GM21526 (cell line): ENCODE results near the gene RBM44.
"Not testable (repeated sequence)": the region's sequence is repeated elsewhere in the genome, so short reads cannot be mapped to it uniquely, and the experiment has no call there.

Experiments
- ATAC-seq: cut with Tn5 transposase; IDR thresholded peaks from one replicate; pipeline ENCODE4 v1.9.1; 2021; ENCODE audit warnings: moderate library complexity; ENCODE audit not compliant: unreplicated experiment, low FRiP score

The RBM44 gene, protein sequence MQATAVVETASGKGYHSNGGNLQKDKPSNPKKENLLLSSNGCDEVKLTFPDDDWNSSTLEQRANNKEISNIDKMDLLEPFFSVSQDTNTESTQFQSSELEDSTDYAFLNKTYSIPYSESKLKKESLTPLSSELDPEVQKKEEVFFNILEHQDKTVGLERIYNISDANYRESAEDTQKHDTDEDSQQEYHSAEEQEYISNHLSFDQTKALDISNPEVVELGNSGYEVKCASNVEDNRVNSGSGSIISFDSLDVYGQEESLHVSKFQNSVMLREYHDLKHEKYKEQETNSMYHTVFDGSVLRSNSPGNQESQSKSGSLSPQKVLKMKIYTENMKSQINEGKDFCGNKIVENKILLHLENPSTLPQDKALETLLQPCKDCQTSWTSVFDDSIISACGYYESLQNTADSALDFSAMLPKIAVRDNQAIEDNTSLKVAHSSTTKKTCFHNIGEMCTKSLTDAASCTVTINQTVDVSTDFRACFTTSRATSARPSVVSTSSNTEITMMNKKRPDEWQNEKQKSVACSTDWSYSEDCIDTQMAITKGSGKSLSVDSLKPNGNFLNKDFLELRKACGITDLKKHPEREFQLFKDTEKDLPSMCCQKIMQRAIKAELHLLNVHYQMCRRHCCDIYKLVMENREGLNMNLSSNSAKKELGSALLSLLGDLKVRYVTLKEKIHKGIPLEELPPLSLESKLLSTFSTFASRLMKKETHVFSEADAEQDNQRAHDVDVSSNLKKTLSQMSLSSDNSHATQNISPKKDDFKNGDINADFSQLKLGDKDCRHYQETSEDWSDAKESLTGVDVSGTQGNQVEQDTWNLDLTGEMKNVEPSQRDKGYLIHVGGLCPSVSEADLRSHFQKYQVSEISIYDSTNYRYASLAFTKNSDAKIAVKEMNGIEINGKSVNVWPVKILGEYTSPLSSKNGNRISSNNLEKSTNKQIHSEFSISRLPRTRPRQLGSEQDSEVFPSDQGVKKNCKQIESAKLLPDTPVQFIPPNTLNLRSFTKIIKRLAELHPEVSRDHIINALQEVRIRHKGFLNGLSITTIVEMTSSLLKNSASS

DNA sequence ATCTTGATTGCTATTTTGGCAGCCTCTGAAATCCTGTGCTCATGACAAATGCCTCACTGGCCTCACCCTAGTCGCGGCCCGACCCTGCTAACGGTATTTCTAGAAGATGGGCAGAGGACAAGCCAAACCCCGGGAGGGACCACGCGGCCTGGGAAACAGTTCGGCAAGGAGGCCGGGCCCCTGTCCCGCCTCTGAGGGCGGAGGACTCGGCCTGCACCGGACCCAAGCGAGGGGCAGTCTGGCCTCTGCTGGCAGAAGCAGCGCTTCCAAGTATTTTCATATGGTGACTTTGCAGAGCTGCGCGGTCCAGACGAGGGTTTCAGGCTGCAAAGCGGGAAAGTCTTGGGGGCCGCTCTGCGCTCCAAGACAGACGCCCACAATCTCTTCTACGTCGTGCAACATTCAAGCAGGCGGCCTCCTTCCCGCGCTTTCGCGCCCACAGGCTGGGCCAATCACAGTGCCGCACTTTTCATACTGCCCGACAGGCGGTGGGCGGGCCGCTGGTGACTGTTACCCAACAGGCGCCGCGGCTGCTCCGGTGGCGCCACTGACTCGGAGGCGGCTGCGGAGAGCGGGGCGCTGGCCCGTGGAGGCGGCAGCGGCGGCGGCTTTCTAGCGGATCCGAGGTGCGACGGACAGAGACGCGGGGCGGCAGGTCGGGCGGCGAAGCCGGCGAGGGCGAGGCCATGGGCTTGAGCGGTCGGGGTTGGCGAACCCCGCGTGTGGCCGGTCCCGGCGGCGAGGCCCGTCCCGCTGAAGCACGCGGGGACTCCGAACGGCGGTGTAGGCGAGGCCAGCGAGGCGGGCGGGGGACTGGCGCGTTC lies at the start of gene RBM44:
Gene RBM44, plus strand, starts transcription at position 544 of the 824 bp plus-strand sequence. CDS start 14,831 bp downstream, outside the sequence.
- no peak for ATAC-seq

DNA sequence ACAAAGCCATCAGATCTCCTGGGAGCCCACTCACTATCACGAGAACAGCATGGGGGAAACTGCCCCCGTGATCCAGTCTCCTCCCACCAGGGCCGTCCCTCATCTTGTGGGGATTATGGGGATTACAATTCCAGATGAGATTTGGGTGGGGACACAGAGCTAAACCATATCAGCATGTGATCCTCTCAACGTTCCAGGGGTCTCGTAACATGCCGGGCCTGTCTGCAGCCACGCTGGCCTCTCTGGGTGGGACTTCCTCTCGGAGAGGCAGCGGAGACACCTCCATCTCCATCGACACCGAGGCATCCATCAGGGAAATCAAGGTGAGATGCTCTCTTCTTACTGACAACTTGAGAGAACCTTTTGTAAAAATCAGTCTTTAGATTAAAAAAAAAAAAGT lies 49.6 kb upstream of the RBM44 start:
- ATAC-seq, result no peak

DNA sequence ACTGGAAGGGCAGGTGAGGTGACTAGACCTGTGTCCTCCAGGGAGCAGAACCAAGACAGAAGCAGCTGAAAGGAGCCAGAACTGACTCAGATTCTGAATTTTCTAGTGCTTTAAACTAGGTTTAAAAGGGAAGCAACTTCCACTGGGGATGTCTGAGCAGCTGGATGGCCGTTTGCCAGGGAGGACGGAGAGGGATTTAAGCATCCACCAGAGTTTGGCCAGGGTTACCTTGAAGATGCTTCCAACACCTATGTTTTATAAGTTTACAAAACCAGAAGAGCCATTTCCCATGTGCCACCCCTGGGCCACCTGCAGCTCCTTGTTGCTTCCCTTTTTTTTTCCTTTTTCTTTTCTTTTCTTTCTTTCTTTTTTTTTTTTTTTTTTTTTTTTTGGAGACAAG lies 48.6 kb upstream of the RBM44 start:
- ATAC-seq, result no peak

DNA sequence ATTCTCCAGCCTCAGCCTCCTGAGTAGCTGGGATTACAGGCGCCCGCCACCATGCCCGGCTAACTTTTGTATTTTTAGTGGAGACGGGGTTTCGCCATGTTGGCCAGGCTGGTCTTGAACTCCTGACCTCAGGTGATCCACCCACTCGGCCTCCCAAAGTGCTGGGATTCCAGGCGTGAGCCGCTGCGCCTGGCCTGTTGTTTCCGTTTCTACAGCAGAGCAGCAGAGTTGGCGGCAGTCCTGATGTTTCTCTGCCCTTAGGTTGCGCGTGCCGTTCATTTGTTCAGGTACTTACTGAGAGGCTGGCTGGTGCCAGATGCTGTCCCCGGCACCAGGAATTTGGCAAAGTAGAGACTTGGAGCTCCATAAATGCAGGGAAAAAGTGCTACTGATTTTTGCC lies 48.1 kb upstream of the RBM44 start:
- not testable (repeated sequence) for ATAC-seq

DNA sequence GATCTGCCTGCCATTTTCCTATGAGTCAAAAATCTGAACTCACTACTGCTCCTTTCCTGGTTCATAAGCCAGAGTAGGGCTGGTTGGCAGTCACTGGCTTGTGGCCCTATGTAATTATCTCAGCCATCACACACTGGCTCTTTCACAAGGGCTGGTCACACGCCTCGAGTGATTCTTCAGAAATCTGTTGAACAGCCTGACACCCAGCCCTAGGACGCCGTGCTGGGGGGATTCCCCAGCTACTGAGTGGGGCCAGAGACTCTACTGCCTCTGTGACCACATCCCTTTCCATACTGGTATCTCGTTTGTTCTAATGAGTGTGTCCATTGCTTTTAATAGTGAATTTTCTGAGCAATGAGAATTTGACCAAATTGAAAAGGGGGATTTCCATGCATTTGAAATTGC lies 45.8 kb upstream of the RBM44 start:
- peak; percentile 88 for ATAC-seq

DNA sequence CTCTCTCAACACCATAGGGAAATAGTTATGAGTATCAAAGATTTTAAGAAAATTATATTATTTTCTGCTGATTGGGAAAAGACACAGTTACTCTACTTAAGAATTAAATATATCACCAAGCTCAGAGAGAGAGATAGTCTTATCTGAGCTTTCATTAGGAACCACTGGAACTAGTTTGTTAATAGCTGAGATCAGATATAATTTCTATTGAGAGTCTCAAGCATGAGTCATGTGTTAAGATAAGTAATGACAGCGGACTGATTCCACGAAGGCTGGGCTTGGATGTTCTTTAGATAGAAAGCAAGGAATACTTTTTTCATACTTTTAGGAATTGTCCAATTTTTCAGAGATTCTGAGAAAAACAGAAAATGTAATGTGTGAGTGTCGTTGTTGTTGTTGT lies 44.4 kb upstream of the RBM44 start:
- no peak for ATAC-seq

DNA sequence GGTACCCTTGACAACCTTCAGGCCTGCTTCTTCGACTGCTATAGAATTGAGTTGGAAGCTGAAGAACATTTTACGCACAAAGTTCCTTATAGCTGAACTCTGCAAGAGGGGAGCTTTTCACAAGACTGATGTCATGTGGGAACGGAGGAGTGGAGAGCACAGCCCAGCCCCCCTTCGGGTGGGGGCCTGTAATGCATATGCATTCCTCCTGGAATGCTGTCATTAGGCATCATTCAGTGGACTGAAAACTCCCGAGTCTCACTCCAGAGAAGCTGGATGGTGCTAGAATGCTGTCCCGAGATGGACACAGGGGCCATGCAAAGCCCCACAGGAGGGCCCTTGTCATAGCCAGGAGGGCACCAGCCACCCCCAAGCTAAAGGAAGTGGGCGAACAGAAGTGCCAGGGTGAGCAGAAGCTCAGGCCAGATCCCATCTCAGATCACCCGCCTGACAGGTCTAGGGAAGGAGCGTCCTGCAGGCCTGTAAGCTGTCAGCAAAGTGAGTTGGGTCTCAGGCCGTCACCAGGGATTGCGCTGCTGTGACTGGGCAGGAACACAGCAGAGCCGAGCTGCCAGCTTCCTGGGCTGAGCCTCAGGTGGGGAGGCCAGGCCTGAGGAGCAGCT lies 43.8 kb upstream of the RBM44 start:
- no peak for ATAC-seq

DNA sequence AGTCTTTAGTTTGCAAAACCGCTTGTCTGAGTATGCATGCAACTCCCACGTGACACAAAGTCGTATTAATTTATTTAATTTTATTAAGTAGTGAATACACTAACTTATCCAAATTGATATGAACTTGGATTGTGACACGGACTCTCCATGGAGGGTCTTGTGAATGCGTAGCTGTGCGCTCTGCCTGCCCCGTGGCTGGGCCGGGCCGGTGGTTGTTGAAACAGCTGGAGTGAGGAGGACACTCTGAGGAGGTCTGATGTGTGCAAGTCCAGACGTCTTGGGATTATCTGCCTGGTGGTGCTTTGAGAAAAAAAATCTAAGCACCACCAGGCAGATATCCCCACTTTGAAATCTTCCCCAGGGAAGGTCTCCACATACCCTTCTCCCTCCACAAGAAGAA lies 41.0 kb upstream of the RBM44 start:
- no peak for ATAC-seq

DNA sequence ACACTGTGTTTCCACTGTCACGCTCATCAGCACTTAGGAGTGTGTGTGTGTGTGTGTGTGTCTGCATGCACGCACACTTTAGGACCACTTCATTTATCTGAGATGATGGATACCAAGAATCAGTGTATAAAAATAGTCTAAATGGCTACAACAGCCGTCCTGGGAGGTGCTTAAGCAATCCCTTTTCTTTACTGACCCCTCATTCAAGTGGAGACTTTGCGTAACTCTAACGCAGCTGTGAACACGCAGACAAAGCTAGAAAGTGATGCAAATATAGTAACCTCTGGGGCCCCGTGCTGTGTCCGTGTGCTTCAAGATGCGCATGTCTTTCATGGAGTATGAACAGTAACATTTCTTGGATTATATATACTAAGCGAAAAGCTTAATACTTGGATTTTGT lies 40.4 kb upstream of the RBM44 start:
- no peak for ATAC-seq

DNA sequence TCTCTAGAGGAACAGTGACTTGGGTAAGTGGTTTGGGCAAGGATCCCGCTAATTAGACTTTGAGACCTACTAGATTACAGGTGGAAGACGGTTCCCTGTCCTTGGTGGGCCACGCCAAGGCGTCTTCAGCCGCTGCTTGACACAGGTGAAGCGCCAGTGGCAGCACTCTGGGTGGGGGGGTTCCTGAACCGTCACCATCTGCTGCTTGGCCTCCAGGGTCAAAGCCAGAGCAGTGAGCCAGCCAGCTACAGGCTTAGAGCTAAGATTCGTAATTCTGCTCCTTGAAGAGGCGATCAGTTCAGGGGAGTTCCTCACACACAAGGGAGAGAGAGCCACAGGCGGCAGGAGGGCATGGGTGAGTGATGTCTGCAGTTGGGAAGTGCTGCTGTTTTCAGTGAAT lies 39.4 kb upstream of the RBM44 start:
- ATAC-seq, result no peak

DNA sequence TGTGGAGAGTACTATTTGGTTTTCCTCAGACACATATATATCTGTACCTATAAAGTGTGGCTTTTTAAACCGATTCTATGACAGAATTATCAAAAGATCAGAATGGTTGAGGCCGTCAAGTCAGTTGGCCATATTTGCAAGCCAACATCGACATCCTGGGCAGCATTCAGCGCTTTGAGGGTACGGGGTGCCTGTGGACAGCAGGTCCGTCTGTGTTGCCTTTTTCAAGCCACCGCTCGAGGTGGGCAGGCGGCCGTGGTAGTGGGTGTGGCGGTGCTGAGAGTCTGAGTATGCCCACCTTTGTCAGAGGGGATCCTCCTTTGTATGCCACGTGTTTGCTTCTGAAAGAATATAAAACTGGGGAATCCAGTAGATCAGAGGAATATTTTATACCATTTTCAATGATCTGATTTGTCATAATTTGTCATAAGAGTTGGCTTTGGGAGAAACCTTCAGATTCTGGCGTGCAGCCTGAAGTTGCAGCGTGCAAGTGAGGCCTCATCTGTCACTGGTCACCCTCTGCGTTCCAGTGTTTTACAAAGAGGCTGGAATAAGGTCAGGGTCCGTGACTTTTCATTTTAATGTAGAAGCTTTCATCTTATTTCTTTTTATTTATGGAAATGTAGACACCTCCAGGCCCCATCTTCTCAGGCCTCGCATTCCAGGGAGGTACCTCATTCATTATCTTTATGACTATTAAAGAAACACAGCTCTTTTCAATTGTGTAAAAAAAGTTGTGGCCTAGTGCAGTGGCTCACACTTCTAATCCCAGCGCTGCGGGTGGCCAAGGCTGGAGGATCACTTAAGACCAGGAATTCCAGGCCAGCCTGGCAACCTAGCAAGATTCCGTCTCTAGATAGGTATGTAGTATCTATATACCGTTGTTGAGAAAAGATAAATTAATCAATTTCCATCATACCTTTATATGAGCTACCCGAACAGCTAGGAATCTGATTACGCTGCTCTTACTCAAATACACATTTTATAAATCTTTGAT lies 37.8 kb upstream of the RBM44 start:
- ATAC-seq, result no peak

DNA sequence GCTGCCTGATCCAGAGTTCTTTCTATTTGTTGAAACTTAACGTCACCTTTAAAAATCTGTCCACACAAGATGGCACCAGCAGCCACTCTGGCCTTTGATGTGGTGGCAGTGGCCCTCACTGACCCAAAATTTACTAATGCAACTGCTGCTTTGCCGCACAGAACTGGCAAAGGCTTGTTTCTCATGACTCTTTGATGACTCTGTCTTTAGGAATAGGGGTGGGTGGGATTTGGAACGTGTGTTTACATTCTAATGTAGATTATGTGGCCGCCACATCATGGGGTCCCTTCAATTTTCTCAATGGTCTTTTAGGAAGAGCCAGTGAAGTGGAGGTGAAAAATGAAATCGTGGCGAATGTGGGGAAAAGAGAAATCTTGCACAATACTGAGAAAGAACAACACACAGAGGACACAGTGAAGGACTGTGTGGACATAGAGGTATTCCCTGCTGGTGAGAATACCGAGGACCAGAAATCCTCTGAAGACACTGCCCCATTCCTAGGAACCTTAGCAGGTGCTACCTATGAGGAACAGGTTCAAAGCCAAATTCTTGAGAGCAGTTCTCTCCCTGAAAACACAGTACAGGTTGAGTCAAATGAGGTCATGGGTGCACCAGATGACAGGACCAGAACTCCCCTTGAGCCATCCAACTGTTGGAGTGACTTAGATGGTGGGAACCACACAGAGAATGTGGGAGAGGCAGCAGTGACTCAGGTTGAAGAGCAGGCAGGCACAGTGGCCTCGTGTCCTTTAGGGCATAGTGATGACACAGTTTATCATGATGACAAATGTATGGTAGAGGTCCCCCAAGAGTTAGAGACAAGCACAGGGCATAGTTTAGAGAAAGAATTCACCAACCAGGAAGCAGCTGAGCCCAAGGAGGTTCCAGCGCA lies 36.0 kb upstream of the RBM44 start:
- ATAC-seq, result not testable (repeated sequence)

DNA sequence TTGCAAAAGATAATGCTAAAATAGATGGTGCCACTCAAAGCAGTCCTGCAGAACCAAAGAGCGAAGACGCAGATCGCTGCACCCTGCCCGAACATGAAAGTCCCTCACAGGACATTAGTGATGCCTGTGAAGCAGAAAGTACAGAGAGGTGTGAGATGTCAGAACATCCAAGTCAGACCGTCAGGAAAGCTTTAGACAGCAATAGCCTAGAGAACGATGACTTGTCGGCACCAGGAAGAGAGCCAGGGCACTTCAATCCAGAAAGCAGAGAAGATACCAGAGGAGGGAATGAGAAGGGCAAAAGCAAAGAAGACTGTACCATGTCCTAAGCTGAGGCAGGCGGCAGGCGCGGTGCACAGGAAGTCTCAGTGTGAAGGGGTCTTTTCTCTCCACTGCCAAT lies 34.8 kb upstream of the RBM44 start:
- no peak for ATAC-seq

DNA sequence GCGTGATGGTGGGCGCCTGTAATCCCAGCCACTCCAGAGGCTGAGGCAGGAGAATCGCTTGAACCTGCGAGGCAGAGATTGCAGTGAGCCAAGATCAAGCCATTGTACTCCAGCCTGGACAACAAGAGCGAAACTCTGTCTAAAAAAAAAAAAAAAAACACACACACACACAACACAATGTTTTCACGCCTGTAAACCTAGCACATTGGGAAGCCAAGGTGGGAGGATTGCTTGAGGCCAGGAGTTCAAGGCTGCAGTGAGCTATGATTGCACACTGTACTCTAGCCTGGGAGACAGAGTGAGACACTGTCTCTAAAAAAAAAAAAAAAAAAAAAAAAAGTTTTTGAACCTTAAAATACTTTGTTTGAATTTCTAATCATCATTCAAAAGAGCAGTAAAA lies 33.5 kb upstream of the RBM44 start:
- ATAC-seq, result not testable (repeated sequence)

DNA sequence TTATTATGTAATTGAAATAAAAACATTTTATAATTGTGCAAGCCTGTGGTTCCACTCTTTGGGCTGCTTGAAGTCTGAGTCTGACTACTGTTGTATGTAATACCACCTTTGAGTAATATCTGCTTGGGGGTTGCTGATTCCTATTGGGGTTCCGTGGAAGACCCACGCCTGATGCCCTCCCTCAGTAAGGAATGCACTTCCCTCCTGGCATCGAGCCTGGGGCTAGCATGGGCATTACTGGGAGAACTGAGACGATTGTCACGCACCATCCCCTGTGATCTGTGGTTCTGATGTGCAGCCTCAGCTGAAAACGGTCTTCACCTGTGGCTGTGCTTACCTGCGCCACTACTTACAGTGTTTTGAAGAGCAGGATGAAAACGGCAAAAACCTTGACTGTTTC lies 32.7 kb upstream of the RBM44 start:
- ATAC-seq, result no peak

DNA sequence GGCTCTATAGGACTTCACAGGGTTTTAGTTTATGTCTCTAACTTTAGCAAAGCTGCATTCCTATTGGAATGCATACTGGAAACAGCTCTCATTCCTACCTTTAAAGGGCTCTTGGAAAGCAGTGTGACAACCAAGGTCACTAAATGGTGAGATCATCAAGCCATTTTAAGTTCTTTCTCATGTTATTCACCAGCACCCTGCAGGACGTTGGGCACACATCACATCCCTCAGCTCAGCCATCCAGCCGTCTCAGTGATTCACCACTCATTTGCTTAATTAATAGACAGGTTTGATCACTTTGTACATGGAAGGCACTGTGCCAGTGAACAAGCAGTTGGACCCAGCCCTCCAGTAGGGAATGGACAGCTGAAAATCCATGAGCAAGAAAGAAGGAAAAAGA lies 32.2 kb upstream of the RBM44 start:
- no peak for ATAC-seq

DNA sequence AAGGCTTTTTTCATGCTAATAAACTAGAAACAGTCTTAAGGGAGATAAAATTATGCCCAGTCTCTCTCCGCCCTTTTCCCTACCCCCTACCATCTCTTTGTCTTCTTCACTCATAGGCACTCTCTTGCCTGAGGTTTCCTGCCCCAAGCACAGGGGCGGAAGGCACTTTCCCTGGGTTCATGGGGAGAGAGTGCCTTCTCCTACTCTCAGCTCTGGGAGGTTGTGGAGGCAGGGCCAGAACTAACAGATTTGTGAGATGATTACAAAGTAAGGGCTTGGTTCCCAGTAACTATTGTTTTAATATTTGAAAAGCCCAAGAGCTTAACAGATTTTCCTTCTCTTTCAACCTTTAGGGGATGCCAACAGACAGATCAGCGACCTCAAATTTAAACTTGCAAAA lies 26.1 kb upstream of the RBM44 start:
- no peak for ATAC-seq

DNA sequence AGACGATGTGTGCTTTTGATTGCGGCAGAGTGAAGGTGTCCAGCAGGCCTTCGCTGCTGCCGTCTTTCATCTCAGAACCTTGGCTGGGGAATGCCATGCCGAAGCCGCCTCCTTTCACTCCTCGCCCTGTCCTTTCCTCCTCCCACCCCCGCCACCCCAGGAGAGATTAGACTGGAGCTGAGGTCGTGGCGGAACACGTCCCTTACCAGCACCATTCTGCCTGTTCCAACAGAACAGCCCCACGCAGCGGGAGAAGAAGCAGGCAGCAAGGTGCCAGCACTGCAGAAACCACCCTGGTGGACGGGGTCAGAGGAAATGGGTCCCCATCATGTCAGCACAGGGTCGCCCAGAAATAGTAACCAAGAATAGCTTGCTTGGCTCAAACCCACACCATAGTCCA lies 24.8 kb upstream of the RBM44 start:
- ATAC-seq, result no peak
